B cell (primary cell): Measurements from ENCODE around the gene ZNF761. TPM values are rescaled to one million over a fixed set of nuclear protein-coding genes. Genes with fewer than 3 reads are reported as not detected.
"Not testable (repeated sequence)": the region's sequence is repeated elsewhere in the genome, so short reads cannot be mapped to it uniquely, and the experiment has no call there.

Source experiments
- ATAC-seq: fragments of 200-7000 bp; cut with Tn5 transposase; one replicate; pipeline ENCODE4 v1.10.0; 2021; ENCODE audit warnings: low read depth, mild to moderate bottlenecking, moderate number of reproducible peaks, moderate library complexity
- CTCF ChIA-PET: fragments of 350-600 bp; sonication (Branson Sonifier 250); formaldehyde crosslinking; loops from one replicate; lab custom pipeline; 2021; ENCODE audit warnings: antibody characterized with exemption, inconsistent platforms; lab: Charles Lee
- POLR2A ChIA-PET: fragments of 350-600 bp; sonication (Branson Sonifier 250); formaldehyde crosslinking; loops from one replicate; lab custom pipeline; 2021; ENCODE audit warnings: antibody characterized with exemption; lab: Charles Lee
- DNase-seq: peaks from one replicate; pipeline ENCODE4 v3.0.0; 2013
- H2AFZ ChIP-seq: 2 replicates; pipeline ENCODE4 v1.6.1; 2012; ENCODE audit warnings: mild to moderate bottlenecking, low read depth, low read length; ENCODE audit not compliant: insufficient read depth, poor library complexity, severe bottlenecking
- H3K27ac ChIP-seq, 2 donors: 1 replicate in 1 of 2; 2 replicates in 1 of 2; pipeline ENCODE4 v1.5.1; 2012 to 2013; ENCODE audit warnings: low read length in 2 of 2, mild to moderate bottlenecking in 2 of 2, moderate library complexity in 1 of 2
- H3K27me3 ChIP-seq, 4 experiments: fragments of 200-600 bp in 1 of 4; sonication (generic) in 1 of 4; replicated peaks in 1 of 4; 1 replicate in 2 of 4; 2 replicates in 2 of 4; pipeline versions ENCODE4 v1.6.1 to v1.7.0; 2013 to 2016; ENCODE audit warnings: low read length in 3 of 4, mild to moderate bottlenecking in 2 of 4, mixed read lengths in 1 of 4, moderate library complexity in 1 of 4; ENCODE audit not compliant: insufficient read depth in 4 of 4, control insufficient read depth in 3 of 4; ENCODE audit errors: control extremely low read depth in 1 of 4
- H3K36me3 ChIP-seq, 2 experiments: replicated peaks in 1 of 2; 1 replicate in 1 of 2; 2 replicates in 1 of 2; pipeline versions ENCODE4 v1.6.1 to v1.7.1; 2013; ENCODE audit warnings: low read length in 1 of 2; ENCODE audit not compliant: insufficient read depth in 2 of 2, control insufficient read depth in 1 of 2; ENCODE audit errors: control extremely low read depth in 1 of 2, extremely low read depth in 1 of 2
- H3K4me1 ChIP-seq, 2 donors: fragments of 200-600 bp in 1 of 2; sonication (generic) in 1 of 2; 1 replicate in 1 of 2; 2 replicates in 1 of 2; pipeline versions ENCODE4 v1.5.1 to v1.6.1; 2013 to 2017; ENCODE audit warnings: low read length in 2 of 2; ENCODE audit not compliant: control insufficient read depth in 2 of 2, insufficient read depth in 2 of 2
- H3K4me2 ChIP-seq: replicated peaks from 2 replicates; pipeline ENCODE3; 2012; ENCODE audit warnings: mild to moderate bottlenecking, low read depth, low read length; ENCODE audit not compliant: poor library complexity, severe bottlenecking
- H3K4me3 ChIP-seq, 5 experiments: fragments of 200-600 bp in 1 of 5; sonication (generic) in 1 of 5; 1 replicate in 3 of 5; 2 replicates in 2 of 5; pipeline versions ENCODE4 v1.5.1 to v1.7.0; 2011 to 2016; ENCODE audit warnings: low read length in 4 of 5, mild to moderate bottlenecking in 4 of 5, low read depth in 2 of 5, control low read depth in 1 of 5, moderate library complexity in 1 of 5; ENCODE audit not compliant: insufficient read depth in 1 of 5; ENCODE audit errors: control extremely low read depth in 1 of 5, extremely low read depth in 1 of 5
- H3K79me2 ChIP-seq: fragments of 200-600 bp; sonication (generic); one replicate; pipeline ENCODE4 v1.6.0; 2016; ENCODE audit warnings: low read length; ENCODE audit not compliant: control insufficient read depth, insufficient read depth
- H3K9ac ChIP-seq: fragments of 200-600 bp; sonication (generic); 2 replicates; pipeline ENCODE4 v1.6.1; 2017; ENCODE audit warnings: mild to moderate bottlenecking, low read length, moderate library complexity
- H3K9me3 ChIP-seq, 3 donors: one replicate each; pipeline versions ENCODE4 v1.6.1 to v1.7.1; 2013; ENCODE audit warnings: low read length in 2 of 3; ENCODE audit not compliant: control insufficient read depth in 2 of 3, insufficient read depth in 1 of 3; ENCODE audit errors: control extremely low read depth in 1 of 3
- H4K20me1 ChIP-seq: 2 replicates; pipeline ENCODE4 v1.6.0; 2012; ENCODE audit warnings: mild to moderate bottlenecking, low read length; ENCODE audit not compliant: insufficient read depth, control insufficient read depth, poor library complexity, severe bottlenecking
- H3K27ac Mint-ChIP-seq: one replicate; pipeline ENCODE4 v1.8.0; 2021; ENCODE audit warnings: mixed read lengths
- H3K27me3 Mint-ChIP-seq: one replicate; pipeline ENCODE4 v1.8.0; 2021; ENCODE audit warnings: mixed read lengths
- H3K4me1 Mint-ChIP-seq: one replicate; pipeline ENCODE4 v1.8.0; 2021; ENCODE audit warnings: mixed read lengths
- H3K4me3 Mint-ChIP-seq: one replicate; pipeline ENCODE4 v1.8.0; 2021; ENCODE audit warnings: mixed read lengths
- H3K9me3 Mint-ChIP-seq: one replicate; pipeline ENCODE4 v1.8.0; 2022; ENCODE audit warnings: mixed read lengths; ENCODE audit not compliant: insufficient read depth
- EZH2 ChIP-seq: IDR thresholded peaks from 2 replicates; pipeline ENCODE4 v1.6.1; 2012; ENCODE audit warnings: borderline replicate concordance, low read depth, mild to moderate bottlenecking, moderate library complexity, low read length; ENCODE audit not compliant: insufficient read depth, poor library complexity, severe bottlenecking
- WGBS: methylation state at CpG from one replicate; pipeline ENCODE4 v1.1.5; 2013; ENCODE audit warnings: missing lambda C conversion rate; ENCODE audit not compliant: insufficient coverage; 5-methylcytosine and 5-hydroxymethylcytosine counted together
- intact Hi-C: fragments of 100-400 bp; cut with micrococcal nuclease; formaldehyde crosslinking; loops from one replicate; pipeline ENCODE4 v1.10.0; 2022
- polyA plus RNA-seq: library from polyadenylated mRNA; depleted of rRNA; stranded (reverse); fragments of >200 nt; gene quantifications from 2 replicates; pipeline ENCODE4 v1.2.3, GENCODE V29; 2012
- total RNA-seq, 2 donors: library from RNA; stranded (reverse); fragments of 120-200 nt in 1 of 2; gene quantifications; 1 replicate in 1 of 2; 2 replicates in 1 of 2; pipeline versions ENCODE4 v1.2.3 to v1.2.4, GENCODE V29; 2013 to 2022
- TF ChIP-seq, protein P1 (sequence below): fragments of 200-600 bp; IDR thresholded peaks from one replicate; pipeline ENCODE4 v1.8.0; 2022; ENCODE audit warnings: antibody characterized with exemption, mild to moderate bottlenecking

Gene ZNF761
- total and polyA plus RNA-seq, 2 donors (not counting 1 experiment from before 2014, with no cell fraction given), result 12.1 to 14.9 TPM

DNA sequence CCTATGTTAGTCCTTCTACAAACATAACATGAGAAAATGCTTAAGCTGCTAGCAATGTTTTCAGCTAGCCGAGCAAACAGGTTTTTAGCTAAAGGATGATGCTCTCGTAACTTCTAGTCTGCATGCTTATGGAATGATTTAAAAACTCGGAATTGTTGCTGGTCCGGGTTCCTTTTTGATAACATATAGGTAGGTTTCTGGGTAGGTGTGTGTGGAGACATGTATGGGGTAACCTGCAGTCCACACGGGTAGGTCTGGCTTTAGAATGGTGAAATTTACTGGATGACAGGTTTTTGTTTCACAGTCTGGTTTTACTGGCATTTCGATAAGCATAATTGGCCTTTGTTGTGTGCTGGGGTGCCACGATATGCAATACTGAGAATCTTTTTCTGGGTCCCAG lies 40.1 kb downstream of the ZNF761 start:
- Histone ChIP-seq H3K4me2 (no peak overlapping the region), H3K36me3 (peaks cover 0 to 13% of the 10 kb centered on the region in 2 experiments), H3K27me3 (no peaks in the 10 kb centered on the region), H3K4me1 (peaks cover 3 to 10% of the 10 kb centered on the region in 2 donors), H3K4me3 (no peak overlapping the region), H2AFZ (no peak overlapping the region), H3K9me3 (peaks cover 1 to 30% (median 16%) of the 10 kb centered on the region in 3 donors), H3K27ac (no peak overlapping the region), H3K9ac (no peak overlapping the region), H4K20me1 (no peaks in the 10 kb centered on the region), H3K79me2 (peaks cover 48% of the 10 kb centered on the region)
- DNase-seq (no peak), ATAC-seq (no peak)
- H3K27ac Mint-ChIP-seq, result no peak overlapping the region
- no peaks in the 10 kb centered on the region for H3K27me3 Mint-ChIP-seq
- POLR2A ChIA-PET, result no interaction called here
- intact Hi-C loops, result no loop called here
- no peak overlapping the region for H3K4me3 Mint-ChIP-seq
- peaks cover 28% of the 10 kb centered on the region for H3K4me1 Mint-ChIP-seq
- CTCF ChIA-PET, result interaction anchor here (0.7 kb wide), 1 partner anchor 48 kb away, joined by 3 read pairs; no protein-coding TSS in a partner anchor
- 91% methylated on average over 5 of the region's 7 CpGs for WGBS
- H3K9me3 Mint-ChIP-seq, result peaks cover 7% of the 10 kb centered on the region
- TF ChIP-seq, protein P1, sequence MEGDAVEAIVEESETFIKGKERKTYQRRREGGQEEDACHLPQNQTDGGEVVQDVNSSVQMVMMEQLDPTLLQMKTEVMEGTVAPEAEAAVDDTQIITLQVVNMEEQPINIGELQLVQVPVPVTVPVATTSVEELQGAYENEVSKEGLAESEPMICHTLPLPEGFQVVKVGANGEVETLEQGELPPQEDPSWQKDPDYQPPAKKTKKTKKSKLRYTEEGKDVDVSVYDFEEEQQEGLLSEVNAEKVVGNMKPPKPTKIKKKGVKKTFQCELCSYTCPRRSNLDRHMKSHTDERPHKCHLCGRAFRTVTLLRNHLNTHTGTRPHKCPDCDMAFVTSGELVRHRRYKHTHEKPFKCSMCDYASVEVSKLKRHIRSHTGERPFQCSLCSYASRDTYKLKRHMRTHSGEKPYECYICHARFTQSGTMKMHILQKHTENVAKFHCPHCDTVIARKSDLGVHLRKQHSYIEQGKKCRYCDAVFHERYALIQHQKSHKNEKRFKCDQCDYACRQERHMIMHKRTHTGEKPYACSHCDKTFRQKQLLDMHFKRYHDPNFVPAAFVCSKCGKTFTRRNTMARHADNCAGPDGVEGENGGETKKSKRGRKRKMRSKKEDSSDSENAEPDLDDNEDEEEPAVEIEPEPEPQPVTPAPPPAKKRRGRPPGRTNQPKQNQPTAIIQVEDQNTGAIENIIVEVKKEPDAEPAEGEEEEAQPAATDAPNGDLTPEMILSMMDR, result no peak
- no peak for TF ChIP-seq EZH2

DNA sequence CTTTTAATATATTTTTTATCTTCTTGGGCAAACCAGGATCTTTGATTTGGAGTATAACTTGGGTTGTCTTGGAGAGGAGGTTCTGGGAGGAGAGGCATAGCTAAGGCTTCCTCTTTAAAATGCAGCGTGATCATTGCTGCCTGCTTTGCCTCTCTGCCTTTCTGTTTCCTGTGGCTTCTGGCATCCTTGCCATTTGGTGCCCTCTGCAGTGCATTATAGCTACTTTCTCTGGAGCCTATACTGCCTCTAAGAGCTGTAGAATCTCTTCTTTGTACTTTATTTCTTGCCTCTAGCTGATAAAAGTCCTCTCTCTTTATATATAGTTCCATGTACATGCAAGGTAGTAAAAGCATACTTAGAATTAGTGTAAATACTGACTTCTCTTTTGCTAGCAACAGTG lies 43.0 kb downstream of the ZNF761 start:
- Histone ChIP-seq H3K79me2 (peaks cover 51% of the 10 kb centered on the region), H3K36me3 (peaks cover 0 to 30% of the 10 kb centered on the region in 2 experiments), H3K9me3 (peaks cover 1 to 56% (median 36%) of the 10 kb centered on the region in 3 donors)
- DNase-seq, intact Hi-C loops, H4K20me1 ChIP-seq, H3K27ac ChIP-seq, H3K9ac ChIP-seq, H3K27me3 Mint-ChIP-seq, ATAC-seq, POLR2A ChIA-PET, CTCF ChIA-PET, H3K4me3 Mint-ChIP-seq, H3K27ac Mint-ChIP-seq, H3K4me1 ChIP-seq, H3K4me3 ChIP-seq, H2AFZ ChIP-seq, H3K4me2 ChIP-seq, H3K4me1 Mint-ChIP-seq, H3K27me3 ChIP-seq: not testable (repeated sequence)
- peaks cover 12% of the 10 kb centered on the region for H3K9me3 Mint-ChIP-seq
- WGBS, result 29% methylated on average over 1 of the region's 1 CpG

DNA sequence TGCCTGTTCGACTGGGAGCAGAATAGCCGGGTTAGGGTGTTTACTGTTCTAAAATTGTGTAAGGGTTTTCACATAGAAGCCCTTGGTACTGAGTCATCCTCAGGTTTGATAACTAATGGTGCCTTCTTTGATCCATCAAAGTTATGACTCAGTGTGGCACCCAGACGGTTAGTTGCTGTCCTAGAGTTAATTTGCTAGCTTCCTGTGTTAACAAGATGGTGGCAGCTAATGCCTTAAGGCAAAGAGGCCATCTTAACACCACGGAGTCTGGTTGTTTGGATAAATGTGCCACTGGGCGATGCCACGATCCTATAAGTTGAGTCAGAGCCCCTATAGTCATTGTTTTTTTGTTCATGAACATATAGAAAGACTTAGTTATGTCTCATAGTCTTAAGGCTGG lies 43.7 kb downstream of the ZNF761 start:
- H3K27ac Mint-ChIP-seq, H3K27me3 Mint-ChIP-seq, H3K4me1 Mint-ChIP-seq, H3K4me2 ChIP-seq, H4K20me1 ChIP-seq, CTCF ChIA-PET, H3K27ac ChIP-seq, H3K4me1 ChIP-seq, intact Hi-C loops, DNase-seq, ATAC-seq, POLR2A ChIA-PET, H3K4me3 Mint-ChIP-seq, H3K4me3 ChIP-seq, H2AFZ ChIP-seq, H3K9ac ChIP-seq, H3K27me3 ChIP-seq: not testable (repeated sequence)
- Histone ChIP-seq H3K36me3 (peaks cover 0 to 30% of the 10 kb centered on the region in 2 experiments), H3K79me2 (peaks cover 49% of the 10 kb centered on the region), H3K9me3 (peaks cover 1 to 61% (median 42%) of the 10 kb centered on the region in 3 donors)
- peaks cover 12% of the 10 kb centered on the region for H3K9me3 Mint-ChIP-seq
- WGBS, result 96% methylated on average over 4 of the region's 6 CpGs
